ENCODE measurements around the gene ROCK1.
"Not testable (repeated sequence)": the region's sequence is repeated elsewhere in the genome, so short reads cannot be mapped to it uniquely, and the experiment has no call there.

ROCK1 gene

DNA sequence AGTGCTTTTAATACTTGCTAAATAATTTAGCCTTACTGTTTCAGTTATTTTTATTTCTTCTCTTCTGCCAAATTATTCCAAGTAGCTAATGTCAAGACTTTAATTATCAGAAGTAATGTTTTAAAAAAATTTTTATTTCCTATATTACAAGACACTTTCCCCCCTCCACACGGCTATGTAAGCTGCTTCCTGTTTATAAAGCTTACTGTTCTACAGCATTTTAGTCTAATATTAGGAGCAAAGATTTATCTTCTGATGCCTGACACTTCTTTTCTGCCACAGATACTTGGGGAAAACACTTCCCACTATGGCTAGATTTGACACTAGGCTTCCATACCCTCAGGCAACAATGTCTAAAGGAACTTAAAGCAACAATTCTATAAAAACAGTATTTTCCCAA lies 62.3 kb downstream of the ROCK1 start:
- no peak for FAIRE-seq

GRCh38 chr18:21047126-21047525 lies 64.5 kb downstream of the ROCK1 start:
- FAIRE-seq, result no peak

DNA sequence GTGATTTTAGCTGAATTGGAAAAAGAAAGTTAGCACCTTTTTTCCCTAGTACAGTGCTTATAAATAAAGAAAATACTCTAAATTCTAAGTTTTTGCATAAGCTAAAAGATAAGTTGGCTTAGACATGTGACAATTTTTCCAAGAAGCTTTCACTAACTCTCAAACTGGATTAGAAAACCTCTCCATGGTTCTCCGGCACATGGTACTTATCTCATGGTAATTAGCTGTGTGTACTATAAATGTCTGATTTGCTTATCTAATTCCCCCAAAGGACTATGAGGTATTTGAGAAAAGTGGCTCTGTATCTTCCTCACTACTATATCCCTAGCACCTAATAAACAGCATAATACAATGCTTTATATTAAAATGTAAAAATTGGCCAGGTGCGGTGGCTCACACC lies 71.1 kb downstream of the ROCK1 start:
- FAIRE-seq, result no peak

- FAIRE-seq, result no peak
Observed at GRCh38 chr18:21038201-21038600, 73.4 kb downstream of the ROCK1 start.

DNA sequence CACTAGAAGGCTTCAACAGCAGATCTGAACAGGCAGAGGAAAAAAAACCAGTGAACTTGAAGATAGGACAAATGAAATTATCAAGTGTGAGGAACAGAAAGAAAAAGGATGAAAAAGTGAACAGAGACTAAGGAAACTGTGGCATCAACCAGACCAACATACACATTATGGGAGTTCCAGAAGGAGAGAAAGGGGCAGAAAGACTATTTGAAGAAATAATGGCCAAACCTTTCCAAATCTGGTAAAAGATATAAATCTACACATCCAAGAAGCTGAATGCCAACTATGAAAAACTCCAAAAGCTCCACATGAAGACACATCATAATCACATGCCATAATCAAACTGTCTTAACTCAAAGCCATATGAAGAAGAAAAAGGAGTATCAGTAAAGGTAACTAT lies 79.8 kb downstream of the ROCK1 start:
- FAIRE-seq, result no peak

DNA sequence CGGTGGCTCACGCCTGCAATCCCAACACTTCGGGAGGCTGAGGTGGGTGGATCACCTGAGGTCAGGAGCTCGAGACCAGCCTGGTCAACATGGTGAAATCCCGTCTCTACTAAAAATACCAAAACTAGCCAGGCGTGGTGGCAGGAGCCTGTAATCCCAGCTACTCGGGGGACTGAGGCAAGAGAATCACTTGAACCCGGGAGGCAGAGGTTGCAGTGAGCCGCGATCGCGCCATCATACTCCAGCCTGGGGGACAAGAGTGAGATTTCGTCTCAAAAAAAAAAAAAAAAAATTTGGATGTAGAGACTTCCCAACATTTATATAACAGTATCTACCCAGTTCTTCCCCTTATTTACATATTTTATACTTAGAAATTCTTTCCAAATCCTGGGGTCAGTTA lies 93.4 kb downstream of the ROCK1 start:
- not testable (repeated sequence) for FAIRE-seq

GRCh38 chr18:21012308-21012707 lies 99.3 kb downstream of the ROCK1 start:
- no peak for FAIRE-seq

DNA sequence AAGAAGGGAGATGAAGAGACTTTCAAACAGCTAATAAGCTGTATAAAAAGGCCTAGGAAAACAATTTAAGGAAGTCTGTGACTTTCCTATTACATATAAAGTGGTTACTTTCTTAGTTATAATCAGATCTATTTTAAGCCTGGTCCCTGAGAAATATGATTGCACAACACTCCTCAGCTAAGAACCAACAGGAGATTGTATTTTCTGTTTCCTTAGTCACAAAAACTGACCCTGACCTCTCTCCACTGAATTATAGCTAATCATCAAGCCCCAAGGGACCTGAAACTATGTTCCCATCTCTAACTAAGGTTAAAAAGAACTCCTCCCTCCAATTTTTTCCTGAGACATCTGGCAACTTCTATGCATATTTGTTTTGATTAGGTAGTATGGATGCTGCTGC lies 106.9 kb downstream of the ROCK1 start:
- FAIRE-seq, result no peak

DNA sequence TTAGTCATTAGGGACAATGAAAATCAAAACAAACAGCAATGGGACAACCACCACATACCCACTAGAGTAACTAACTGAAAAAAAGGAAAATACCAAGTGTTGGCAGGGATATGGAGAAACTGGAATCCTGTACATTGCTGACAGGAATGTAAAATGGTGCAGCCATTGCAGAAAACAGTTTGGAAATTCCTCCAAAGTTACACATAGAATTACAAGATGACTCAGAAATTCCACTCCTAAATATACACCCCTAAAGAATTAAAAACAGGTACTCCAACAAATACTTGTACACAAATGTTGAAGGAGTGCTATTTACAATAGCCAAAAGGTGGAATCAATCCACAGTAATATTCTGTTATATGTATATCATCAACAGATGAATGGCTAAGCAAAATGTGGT lies 110.9 kb downstream of the ROCK1 start:
- no peak for FAIRE-seq

DNA sequence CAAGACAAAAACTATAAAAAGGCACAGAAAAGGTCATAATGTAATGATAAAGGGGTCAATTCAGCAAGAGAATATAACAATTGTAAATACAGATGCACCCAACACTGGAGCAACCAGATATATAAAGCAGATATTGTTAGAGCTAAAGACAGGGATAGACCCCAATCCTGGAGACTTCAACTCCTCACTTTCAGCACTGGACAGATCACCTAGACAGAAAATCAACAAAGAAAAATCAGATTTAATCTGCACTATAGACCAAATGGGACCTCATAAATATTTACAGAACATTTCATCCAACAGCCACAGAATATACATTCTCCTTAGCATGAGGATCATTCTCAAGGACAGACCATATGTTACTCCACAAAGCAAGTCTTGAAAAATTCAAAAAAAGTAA lies 114.2 kb downstream of the ROCK1 start:
- FAIRE-seq, result no peak

GRCh38 chr18:20996418-20996817 lies 115.2 kb downstream of the ROCK1 start:
- no peak for FAIRE-seq

DNA sequence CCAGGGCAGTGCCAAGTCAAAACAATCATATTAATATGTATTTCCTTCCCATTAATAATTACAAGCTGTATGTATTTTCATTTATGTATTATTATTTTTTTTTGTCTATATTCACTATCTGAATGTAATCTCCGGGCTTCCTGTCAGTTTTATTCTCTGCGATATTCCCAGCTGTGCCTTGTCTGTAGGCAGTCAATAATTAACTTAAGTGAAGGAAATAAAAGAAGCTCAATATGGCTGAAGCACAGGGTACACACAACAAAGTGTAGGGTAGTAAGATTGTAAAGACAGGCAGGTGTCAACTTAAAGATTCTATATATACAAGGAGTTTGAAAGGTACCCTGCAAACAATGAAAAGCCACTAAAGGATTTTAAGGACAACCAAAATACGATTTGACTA lies 122.9 kb downstream of the ROCK1 start:
- FAIRE-seq, result no peak

- FAIRE-seq, result no peak
Observed at GRCh38 chr18:20975077-20975476, 136.5 kb downstream of the ROCK1 start.

- peak; percentile 51 for FAIRE-seq
Observed at GRCh38 chr18:20971886-20972267, 139.7 kb downstream of the ROCK1 start.

- FAIRE-seq, result no peak
Observed at GRCh38 chr18:20966795-20967194, 144.8 kb downstream of the ROCK1 start.

- FAIRE-seq, result no peak
Observed at GRCh38 chr18:20963027-20963426, 148.6 kb downstream of the ROCK1 start.

DNA sequence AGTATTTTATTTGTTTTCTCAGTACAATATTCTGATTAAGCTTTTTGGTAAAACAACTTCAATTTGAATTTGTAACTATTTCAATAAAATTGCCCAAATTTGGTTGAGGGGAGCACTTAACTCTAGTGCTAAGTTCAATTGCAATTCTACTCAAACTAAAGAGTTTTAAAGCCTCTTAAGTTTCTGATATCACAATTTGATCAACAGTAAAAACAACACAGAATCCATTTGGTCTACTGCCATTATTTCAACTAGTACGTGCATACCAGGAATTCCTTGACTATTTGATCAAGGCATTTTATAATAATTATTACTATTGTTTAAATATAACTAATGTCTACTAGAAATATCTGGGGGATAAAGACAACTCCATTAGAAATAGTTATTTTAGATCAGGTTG lies 150.9 kb downstream of the ROCK1 start:
- FAIRE-seq, result peak; percentile 33

DNA sequence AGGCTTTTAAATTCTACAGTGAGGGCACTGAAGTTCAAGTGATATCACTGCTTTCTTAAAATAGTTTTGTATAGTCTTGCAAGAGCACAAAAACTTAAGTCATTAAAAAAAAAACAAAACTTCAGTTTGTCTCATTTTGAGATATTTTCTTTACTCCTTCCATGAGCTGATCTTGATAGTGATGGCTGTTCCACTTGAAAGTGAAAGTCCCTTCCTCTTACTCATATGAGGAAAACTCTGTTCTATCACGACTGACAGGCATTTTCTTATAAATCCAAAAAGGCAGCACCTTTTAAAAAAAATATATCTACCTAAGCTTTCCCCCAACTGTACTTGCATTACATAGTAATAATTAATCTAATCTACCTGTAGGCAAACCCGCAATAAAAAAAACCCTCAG lies 160.8 kb downstream of the ROCK1 start:
- not testable (repeated sequence) for FAIRE-seq
